Kidney epithelial cell (primary cell): ENCODE results near the gene GFRA1. TPM values are rescaled to one million over a fixed set of nuclear protein-coding genes. Genes with fewer than 3 reads are reported as not detected.

ENCODE experiments used
- DNase-seq: peaks from one replicate; pipeline ENCODE4 v3.0.0-alpha.2; 2010; ENCODE audit warnings: low read depth
- H3K27me3 ChIP-seq: 2 replicates; pipeline ENCODE4 v1.6.0; 2011; ENCODE audit warnings: low read length; ENCODE audit not compliant: control insufficient read depth, insufficient read depth
- H3K36me3 ChIP-seq: 2 replicates; pipeline ENCODE4 v1.5.1; 2011; ENCODE audit warnings: low read length; ENCODE audit not compliant: control insufficient read depth, insufficient read depth
- H3K4me3 ChIP-seq: 2 replicates; pipeline ENCODE4 v1.5.1; 2011; ENCODE audit warnings: low read depth, mild to moderate bottlenecking, control low read depth, low read length
- CTCF ChIP-seq: IDR thresholded peaks from 2 replicates; pipeline ENCODE4 v1.5.1; 2011; ENCODE audit warnings: mild to moderate bottlenecking, moderate library complexity, low read length, control low read depth, inconsistent platforms; ENCODE audit not compliant: insufficient read depth, poor library complexity, severe bottlenecking
- total RNA-seq: library from RNA; depleted of rRNA; stranded (reverse); fragments of >200 nt; gene quantifications from 2 replicates; pipeline ENCODE4 v1.2.3, GENCODE V29; 2015

Gene GFRA1
- total RNA-seq, 1 donor from 2014 or later: 1.6 TPM

- no peaks in the 10 kb centered on the region for H3K36me3 ChIP-seq
- DNase-seq: no peak
- H3K27me3 ChIP-seq: no peaks in the 10 kb centered on the region
- no peak overlapping the region for H3K4me3 ChIP-seq
- TF ChIP-seq CTCF: no peak
Observed at GRCh38 chr10:116276981-116277380, 4.0 kb upstream of the GFRA1 start.

GRCh38 chr10:116274064-116274904 lies 1.3 kb upstream of the GFRA1 start:
- TF ChIP-seq CTCF: peak; percentile 31
- H3K4me3 ChIP-seq: peak overlapping the region; percentile 52
- no peaks in the 10 kb centered on the region for H3K36me3 ChIP-seq
- DNase-seq: no peak
- no peaks in the 10 kb centered on the region for H3K27me3 ChIP-seq

GRCh38 chr10:116271593-116272439 lies 1.2 kb downstream of the GFRA1 start:
- H3K36me3 ChIP-seq: no peaks in the 10 kb centered on the region
- TF ChIP-seq CTCF: no peak
- H3K27me3 ChIP-seq: no peaks in the 10 kb centered on the region
- H3K4me3 ChIP-seq: peak overlapping the region; percentile 52
- DNase-seq: no peak

GRCh38 chr10:116270771-116271592 lies 2.0 kb downstream of the GFRA1 start:
- no peaks in the 10 kb centered on the region for H3K27me3 ChIP-seq
- peak overlapping the region; percentile 52 for H3K4me3 ChIP-seq
- H3K36me3 ChIP-seq: no peaks in the 10 kb centered on the region
- DNase-seq: no peak
- TF ChIP-seq CTCF: no peak

GRCh38 chr10:116270126-116270770 lies 2.8 kb downstream of the GFRA1 start:
- TF ChIP-seq CTCF: no peak
- H3K4me3 ChIP-seq: no peak overlapping the region
- H3K27me3 ChIP-seq: no peaks in the 10 kb centered on the region
- no peak for DNase-seq
- H3K36me3 ChIP-seq: no peaks in the 10 kb centered on the region
